ENCODE measurements around the gene INSRR. TPM values are rescaled to one million over a fixed set of nuclear protein-coding genes. Genes with fewer than 3 reads are reported as not detected.

The INSRR gene
- total RNA-seq, 4 donors from 2014 or later, result not detected

DNA sequence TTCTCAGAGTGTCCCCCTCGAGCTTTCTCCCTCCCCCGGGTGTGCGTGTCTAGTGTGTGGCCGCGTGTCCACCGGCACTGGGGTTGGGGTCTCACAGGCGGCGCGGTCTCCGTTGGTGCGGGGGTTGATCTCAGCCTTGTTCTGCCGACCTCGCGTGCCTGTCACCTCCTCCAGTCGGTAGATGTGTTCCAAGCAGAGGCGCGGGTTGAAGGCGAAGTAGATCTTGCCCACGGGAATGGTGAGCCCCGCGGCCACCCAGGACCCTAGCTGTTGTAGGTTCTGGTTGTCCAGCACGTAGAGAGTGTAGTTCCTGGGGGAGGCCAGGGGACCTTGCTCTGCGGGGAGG lies 9.8 kb downstream of the INSRR start:
- H3K27me3 ChIP-seq, result peaks cover 0 to 75% (median 17%) of the 10 kb centered on the region in 4 donors

DNA sequence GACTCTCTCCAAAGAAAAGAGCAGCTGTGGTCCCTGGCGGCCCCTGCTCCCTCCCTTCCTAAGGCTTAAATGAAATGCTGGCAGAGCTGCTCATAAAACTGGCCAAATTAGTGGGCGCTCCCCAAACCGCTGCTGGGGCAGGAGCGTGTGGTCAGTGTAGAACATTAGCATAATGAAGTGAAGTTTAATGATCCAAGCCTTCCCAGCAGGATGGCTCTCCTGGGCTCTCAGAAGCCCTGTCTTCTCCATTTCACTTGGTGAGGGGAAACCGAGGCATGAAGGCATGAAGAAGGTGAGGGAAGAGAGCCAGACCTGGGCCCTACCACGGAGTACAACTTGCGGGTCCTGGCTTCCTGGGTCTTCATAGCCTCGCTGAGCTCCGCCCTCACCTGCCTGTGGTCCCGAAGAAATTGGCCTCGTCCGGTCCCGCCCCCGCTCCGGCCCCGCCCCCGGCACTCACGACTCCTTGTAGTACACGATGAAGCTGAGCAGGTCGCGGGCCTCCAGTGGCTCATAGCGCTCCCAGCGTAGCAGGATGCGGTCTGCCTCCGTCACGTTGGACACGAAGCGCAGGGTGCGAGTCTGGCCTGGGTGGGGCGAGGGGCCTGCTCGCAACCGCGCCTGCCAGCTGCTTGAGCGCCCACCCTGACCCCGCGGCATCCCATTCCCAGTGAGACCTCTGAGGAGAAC lies 10.3 kb downstream of the INSRR start:
- no peak for TF ChIP-seq EP300 (IDR thresholded peaks at IDR 0.05)
- TF ChIP-seq POLR2A (IDR thresholded peaks at IDR 0.05; ENCODE audit: low read depth), result no peak
- TF ChIP-seq POLR2AphosphoS5 (IDR thresholded peaks at IDR 0.05), result no peak
- TF ChIP-seq, protein P1, sequence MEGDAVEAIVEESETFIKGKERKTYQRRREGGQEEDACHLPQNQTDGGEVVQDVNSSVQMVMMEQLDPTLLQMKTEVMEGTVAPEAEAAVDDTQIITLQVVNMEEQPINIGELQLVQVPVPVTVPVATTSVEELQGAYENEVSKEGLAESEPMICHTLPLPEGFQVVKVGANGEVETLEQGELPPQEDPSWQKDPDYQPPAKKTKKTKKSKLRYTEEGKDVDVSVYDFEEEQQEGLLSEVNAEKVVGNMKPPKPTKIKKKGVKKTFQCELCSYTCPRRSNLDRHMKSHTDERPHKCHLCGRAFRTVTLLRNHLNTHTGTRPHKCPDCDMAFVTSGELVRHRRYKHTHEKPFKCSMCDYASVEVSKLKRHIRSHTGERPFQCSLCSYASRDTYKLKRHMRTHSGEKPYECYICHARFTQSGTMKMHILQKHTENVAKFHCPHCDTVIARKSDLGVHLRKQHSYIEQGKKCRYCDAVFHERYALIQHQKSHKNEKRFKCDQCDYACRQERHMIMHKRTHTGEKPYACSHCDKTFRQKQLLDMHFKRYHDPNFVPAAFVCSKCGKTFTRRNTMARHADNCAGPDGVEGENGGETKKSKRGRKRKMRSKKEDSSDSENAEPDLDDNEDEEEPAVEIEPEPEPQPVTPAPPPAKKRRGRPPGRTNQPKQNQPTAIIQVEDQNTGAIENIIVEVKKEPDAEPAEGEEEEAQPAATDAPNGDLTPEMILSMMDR (IDR thresholded peaks at IDR 0.05), result no peak
- Histone ChIP-seq H3K27me3 (peaks cover 0 to 81% (median 18%) of the 10 kb centered on the region in 4 donors), H3K4me3 (no peak overlapping the region), H3K27ac (replicated peaks in 1 of 4) (no peak overlapping the region), H3K36me3 (no peaks in the 10 kb centered on the region), H3K9me3 (no peaks in the 10 kb centered on the region), H3K4me1 (peaks cover 10 to 32% (median 23%) of the 10 kb centered on the region in 4 donors)
- intact Hi-C loops (cut with DNase I), result no loop called here
- DNase-seq (ENCODE audit: extremely low spot score), result no peak
- 41% methylated on average over 9 of the region's 36 CpGs for WGBS

More for the DNA sequence above, 9.8 kb downstream of the INSRR start:
- no peaks in the 10 kb centered on the region for H3K36me3 ChIP-seq
- peaks cover 10 to 32% (median 23%) of the 10 kb centered on the region in 4 donors for H3K4me1 ChIP-seq
- H3K27ac ChIP-seq (replicated peaks in 1 of 4), result no peak overlapping the region
- no CpG with 5 or more reads among the region's 23 CpGs for WGBS
- no peak overlapping the region for H3K4me3 ChIP-seq
- H3K9me3 ChIP-seq, result no peaks in the 10 kb centered on the region
- no peak for DNase-seq (ENCODE audit: extremely low spot score)
- intact Hi-C loops (cut with DNase I), result no loop called here
- TF ChIP-seq, protein P1 (IDR thresholded peaks at IDR 0.05), result no peak
- TF ChIP-seq POLR2A (IDR thresholded peaks at IDR 0.05; ENCODE audit: low read depth) (no peak), POLR2AphosphoS5 (IDR thresholded peaks at IDR 0.05) (no peak), EP300 (IDR thresholded peaks at IDR 0.05) (no peak)

DNA sequence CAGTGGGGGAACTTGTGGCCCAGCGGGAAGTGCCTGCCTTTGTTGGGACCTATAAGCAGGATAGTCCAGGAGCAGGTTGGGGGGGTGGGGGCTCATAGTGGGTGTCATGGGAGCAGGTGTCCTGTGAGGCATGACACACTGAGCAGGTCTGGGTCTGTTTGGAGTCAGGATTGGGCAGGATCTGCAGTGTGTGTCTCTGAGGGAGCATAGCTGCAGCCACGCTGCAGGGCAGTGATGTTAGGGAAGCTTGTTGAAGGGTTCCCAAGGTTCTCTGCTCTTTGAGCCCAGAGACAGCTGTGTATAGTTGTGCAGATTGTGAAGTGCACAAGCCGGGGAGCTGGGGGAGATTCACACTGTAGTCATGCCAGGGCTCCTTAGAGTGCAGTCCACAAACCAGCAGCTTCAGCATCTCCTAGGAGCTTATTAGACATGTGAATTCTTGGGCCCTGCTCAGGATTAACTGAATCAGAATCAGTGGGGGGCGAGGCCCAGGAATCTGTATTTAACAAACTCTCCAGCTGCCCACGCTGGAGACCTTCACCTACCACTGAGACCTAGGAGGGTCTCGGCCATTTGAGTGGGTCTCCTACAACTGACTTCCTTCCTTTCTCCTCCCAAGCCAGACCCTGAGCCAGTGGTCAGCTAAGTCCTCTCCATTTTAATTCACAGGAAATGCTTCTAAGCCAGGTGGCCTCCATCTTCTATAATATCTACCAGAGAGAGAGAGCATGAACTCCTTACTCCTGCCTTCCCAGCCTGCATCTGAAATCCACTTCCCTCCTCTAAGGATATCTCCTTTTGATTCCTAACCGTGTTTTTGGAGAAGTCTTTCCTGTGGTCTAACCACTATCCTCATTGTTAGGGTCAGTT lies 11.1 kb downstream of the INSRR start:
- Histone ChIP-seq H3K27ac (replicated peaks in 1 of 4) (no peak overlapping the region), H3K4me3 (no peak overlapping the region), H3K4me1 (peaks cover 10 to 32% (median 23%) of the 10 kb centered on the region in 4 donors), H3K9me3 (no peaks in the 10 kb centered on the region), H3K27me3 (peaks cover 0 to 88% (median 18%) of the 10 kb centered on the region in 4 donors), H3K36me3 (no peaks in the 10 kb centered on the region)
- DNase-seq (ENCODE audit: extremely low spot score), result no peak
- 75% methylated on average over 6 of the region's 7 CpGs for WGBS
- TF ChIP-seq POLR2A (IDR thresholded peaks at IDR 0.05; ENCODE audit: low read depth) (no peak), POLR2AphosphoS5 (IDR thresholded peaks at IDR 0.05) (no peak), EP300 (IDR thresholded peaks at IDR 0.05) (no peak)
- TF ChIP-seq, protein P1 (IDR thresholded peaks at IDR 0.05), result no peak
- intact Hi-C loops (cut with DNase I), result no loop called here

DNA sequence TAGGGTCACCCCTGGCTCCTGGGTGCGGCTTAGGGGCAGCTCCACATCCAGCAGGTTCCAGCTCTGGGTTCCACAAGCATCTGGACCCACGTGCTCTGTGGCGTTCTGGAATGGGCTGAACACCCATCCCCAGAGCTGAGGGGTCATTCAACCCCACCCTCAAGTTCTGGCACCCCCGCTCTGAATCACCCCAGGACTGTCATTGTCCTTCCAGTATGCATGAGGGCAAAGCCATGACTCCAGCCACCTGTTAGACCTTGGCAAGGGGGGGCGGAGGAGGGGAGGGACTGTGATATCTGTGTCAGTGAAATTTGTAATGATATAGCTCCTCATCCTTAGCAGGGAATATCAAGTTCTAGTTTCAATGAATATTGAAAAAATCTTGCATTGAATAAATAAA lies 12.3 kb downstream of the INSRR start:
- 93% methylated on average over 2 of the region's 5 CpGs for WGBS
- intact Hi-C loops (cut with DNase I), result no loop called here
- no peak overlapping the region for H3K27ac ChIP-seq (replicated peaks in 1 of 4)

More for the DNA sequence above, 12.3 kb downstream of the INSRR start:
- Histone ChIP-seq H3K36me3 (no peaks in the 10 kb centered on the region), H3K9me3 (no peaks in the 10 kb centered on the region), H3K4me1 (peaks cover 10 to 22% (median 13%) of the 10 kb centered on the region in 4 donors), H3K4me3 (no peak overlapping the region), H3K27me3 (peaks cover 0 to 94% (median 18%) of the 10 kb centered on the region in 4 donors)
- DNase-seq (ENCODE audit: extremely low spot score), result no peak
- TF ChIP-seq POLR2AphosphoS5 (IDR thresholded peaks at IDR 0.05) (no peak), EP300 (IDR thresholded peaks at IDR 0.05) (no peak), POLR2A (IDR thresholded peaks at IDR 0.05; ENCODE audit: low read depth) (no peak)
- TF ChIP-seq, protein P1 (IDR thresholded peaks at IDR 0.05), result no peak

Measured in esophagus muscularis mucosa (tissue), 4 donors.